Mammary epithelial cell (primary cell): ENCODE measurements around the gene TUT4.

Source experiments
- EZH2 ChIP-seq: IDR thresholded peaks from 2 replicates; pipeline ENCODE4 v1.6.1; 2012; ENCODE audit warnings: low read length, inconsistent platforms, borderline replicate concordance
- TF ChIP-seq, protein P1 (sequence below), 2 donors: IDR thresholded peaks in 1 of 2; conservative IDR thresholded peaks in 1 of 2; 2 replicates each; pipeline ENCODE4 v1.5.1; 2011 to 2012; ENCODE audit warnings: inconsistent platforms in 2 of 2, low read length in 2 of 2, mild to moderate bottlenecking in 2 of 2, control low read depth in 1 of 2, low read depth in 1 of 2; ENCODE audit not compliant: insufficient read depth in 1 of 2; ENCODE audit errors: extremely low read depth in 1 of 2

DNA sequence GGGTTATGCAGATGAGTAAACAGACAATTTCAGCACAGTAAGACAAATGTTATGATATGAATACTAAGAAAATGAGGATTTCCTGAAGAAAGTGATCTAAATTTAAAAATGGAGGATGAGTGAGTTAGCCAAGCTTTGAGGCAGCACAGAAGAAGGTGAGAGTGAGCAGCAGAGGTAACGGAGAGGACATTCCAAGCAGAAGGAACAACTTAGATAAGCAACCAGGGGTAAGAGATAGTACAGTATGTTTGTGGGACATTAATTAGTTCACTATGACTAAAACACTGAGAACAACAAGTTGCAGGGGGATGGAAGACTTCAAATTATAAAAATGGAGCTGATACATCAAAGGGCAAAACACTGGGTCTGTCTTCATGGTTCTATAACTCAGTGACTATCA, 125.7 kb downstream of the TUT4 start:
- TF ChIP-seq, protein P1, sequence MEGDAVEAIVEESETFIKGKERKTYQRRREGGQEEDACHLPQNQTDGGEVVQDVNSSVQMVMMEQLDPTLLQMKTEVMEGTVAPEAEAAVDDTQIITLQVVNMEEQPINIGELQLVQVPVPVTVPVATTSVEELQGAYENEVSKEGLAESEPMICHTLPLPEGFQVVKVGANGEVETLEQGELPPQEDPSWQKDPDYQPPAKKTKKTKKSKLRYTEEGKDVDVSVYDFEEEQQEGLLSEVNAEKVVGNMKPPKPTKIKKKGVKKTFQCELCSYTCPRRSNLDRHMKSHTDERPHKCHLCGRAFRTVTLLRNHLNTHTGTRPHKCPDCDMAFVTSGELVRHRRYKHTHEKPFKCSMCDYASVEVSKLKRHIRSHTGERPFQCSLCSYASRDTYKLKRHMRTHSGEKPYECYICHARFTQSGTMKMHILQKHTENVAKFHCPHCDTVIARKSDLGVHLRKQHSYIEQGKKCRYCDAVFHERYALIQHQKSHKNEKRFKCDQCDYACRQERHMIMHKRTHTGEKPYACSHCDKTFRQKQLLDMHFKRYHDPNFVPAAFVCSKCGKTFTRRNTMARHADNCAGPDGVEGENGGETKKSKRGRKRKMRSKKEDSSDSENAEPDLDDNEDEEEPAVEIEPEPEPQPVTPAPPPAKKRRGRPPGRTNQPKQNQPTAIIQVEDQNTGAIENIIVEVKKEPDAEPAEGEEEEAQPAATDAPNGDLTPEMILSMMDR (conservative IDR thresholded peaks at IDR 0.05 in 1 of 2, IDR thresholded peaks at IDR 0.05 in 1 of 2; ENCODE audit: extremely low read depth in 1 of 2, insufficient read depth in 1 of 2, low read depth in 1 of 2, low read length in 2 of 2): no peak
- TF ChIP-seq EZH2: no peak
